GM06990 (cell line): ENCODE data around the gene CARM1.
"Not testable (repeated sequence)": the region's sequence is repeated elsewhere in the genome, so short reads cannot be mapped to it uniquely, and the experiment has no call there.

Experiments
- DNase-seq: peaks from one replicate; pipeline ENCODE4 v3.0.0-alpha.2; 2011; ENCODE audit not compliant: insufficient read length; ENCODE audit errors: extremely low read depth
- H3K27me3 ChIP-seq: replicated peaks from 2 replicates; pipeline ENCODE4 v1.6.0; 2011; ENCODE audit warnings: low read length; ENCODE audit not compliant: control insufficient read depth, insufficient read depth
- H3K36me3 ChIP-seq: 2 replicates; pipeline ENCODE4 v1.5.1; 2011; ENCODE audit warnings: low read length; ENCODE audit not compliant: control insufficient read depth, insufficient read depth
- H3K4me3 ChIP-seq: replicated peaks from 2 replicates; pipeline ENCODE4 v1.5.1; 2011; ENCODE audit warnings: low read depth, mild to moderate bottlenecking, control low read depth, low read length
- TF ChIP-seq, protein P1 (sequence below): IDR thresholded peaks from 2 replicates; pipeline ENCODE4 v1.5.1; 2011; ENCODE audit warnings: low read length, control low read depth, mild to moderate bottlenecking, inconsistent platforms; ENCODE audit not compliant: insufficient read depth, poor library complexity, severe bottlenecking

The CARM1 gene

DNA sequence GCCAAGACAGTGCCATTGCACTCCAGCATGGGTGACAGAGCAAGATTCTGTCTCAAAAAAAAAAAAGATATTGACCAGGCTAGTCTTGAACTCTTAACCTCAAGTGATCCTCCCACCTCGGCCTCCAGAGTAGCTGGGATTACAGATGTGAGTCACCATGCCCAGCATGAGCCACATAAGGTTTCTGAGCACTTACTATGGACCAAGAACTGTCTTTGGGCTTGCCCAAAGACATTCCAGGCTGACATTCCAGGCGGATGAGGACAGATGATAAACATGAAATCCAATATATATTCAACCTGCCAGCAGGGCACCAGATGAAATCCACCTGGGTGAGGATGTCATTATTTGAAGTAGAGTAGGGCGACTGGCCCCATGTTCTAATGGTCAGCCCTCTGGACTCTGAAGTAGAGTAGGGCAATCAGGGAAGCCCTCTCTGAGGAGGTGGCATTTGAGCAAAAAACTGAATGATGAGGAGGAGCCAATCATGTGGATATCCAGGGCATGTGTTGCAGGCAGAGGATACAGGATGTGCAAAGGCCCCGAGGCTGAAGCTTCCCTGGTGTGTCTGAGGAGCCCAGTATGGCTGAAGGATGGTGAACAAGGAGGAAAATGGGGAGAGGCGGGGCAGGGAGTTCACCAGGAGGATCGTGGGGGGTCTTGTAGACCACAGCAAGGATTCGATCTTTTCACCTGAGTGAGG lies 19.1 kb upstream of the CARM1 start:
- Histone ChIP-seq H3K36me3 (no peaks in the 10 kb centered on the region), H3K27me3 (no peaks in the 10 kb centered on the region), H3K4me3 (no peak overlapping the region)
- TF ChIP-seq, protein P1, sequence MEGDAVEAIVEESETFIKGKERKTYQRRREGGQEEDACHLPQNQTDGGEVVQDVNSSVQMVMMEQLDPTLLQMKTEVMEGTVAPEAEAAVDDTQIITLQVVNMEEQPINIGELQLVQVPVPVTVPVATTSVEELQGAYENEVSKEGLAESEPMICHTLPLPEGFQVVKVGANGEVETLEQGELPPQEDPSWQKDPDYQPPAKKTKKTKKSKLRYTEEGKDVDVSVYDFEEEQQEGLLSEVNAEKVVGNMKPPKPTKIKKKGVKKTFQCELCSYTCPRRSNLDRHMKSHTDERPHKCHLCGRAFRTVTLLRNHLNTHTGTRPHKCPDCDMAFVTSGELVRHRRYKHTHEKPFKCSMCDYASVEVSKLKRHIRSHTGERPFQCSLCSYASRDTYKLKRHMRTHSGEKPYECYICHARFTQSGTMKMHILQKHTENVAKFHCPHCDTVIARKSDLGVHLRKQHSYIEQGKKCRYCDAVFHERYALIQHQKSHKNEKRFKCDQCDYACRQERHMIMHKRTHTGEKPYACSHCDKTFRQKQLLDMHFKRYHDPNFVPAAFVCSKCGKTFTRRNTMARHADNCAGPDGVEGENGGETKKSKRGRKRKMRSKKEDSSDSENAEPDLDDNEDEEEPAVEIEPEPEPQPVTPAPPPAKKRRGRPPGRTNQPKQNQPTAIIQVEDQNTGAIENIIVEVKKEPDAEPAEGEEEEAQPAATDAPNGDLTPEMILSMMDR: no peak
- DNase-seq: no peak

DNA sequence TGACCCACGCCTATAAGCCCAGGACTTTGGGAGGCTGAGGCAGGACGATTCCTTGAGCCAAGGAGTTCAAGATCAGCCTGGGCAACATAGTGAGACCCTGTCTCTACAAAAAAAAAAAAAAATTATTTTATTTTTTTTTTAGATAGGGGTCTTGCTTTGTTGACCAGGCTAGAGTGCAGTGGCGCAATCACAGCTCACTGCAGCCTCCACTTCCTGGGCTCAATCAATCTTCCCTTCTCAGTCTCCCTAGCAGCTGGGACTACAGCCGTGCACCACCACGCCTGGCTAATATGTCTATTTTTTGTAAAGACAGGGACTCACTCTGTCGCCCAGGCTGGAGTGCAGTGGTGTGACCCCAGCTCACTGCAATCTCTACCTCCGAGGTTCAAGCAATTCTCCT lies 18.4 kb upstream of the CARM1 start:
- Histone ChIP-seq H3K27me3 (no peaks in the 10 kb centered on the region), H3K4me3 (no peak overlapping the region), H3K36me3 (no peaks in the 10 kb centered on the region)
- no peak for DNase-seq
- TF ChIP-seq, protein P1: no peak

DNA sequence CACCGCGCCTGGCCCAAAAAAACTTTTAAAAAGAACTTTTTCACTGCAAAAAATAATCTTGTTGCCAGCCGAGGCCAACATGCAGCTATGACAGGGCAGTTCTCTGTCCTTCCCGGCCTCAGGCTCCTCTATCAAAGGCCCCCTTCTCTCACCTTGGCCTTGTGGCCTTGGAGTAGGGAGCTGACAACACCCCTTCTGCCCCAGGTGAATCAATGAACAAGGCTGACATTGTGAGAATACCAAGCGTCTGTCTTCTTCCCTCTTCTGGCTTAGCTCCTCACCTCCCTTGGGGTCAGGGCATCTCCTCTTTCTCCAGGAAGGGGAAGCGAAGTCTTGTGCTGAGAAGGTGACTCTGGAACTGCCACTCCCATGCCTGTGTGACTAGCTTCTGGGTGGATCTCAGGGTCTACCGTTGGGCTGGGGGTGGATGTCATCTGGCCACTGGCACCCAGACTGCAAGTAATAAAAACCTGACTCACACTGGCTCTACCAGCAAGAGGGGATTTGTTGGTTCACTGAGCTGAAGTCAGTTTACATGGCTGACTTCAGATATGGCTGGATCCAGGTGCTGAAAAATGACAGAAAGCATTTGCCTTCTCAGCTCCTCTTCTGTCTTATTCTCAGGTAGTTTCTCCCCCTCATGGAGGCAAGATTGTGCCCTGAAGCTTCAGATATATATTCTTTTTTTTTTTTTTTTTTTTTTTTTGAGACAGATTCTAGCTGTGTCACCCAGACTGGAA lies 16.8 kb upstream of the CARM1 start:
- no peak for DNase-seq
- Histone ChIP-seq H3K27me3 (no peaks in the 10 kb centered on the region), H3K36me3 (no peaks in the 10 kb centered on the region), H3K4me3 (no peak overlapping the region)
- TF ChIP-seq, protein P1: no peak

DNA sequence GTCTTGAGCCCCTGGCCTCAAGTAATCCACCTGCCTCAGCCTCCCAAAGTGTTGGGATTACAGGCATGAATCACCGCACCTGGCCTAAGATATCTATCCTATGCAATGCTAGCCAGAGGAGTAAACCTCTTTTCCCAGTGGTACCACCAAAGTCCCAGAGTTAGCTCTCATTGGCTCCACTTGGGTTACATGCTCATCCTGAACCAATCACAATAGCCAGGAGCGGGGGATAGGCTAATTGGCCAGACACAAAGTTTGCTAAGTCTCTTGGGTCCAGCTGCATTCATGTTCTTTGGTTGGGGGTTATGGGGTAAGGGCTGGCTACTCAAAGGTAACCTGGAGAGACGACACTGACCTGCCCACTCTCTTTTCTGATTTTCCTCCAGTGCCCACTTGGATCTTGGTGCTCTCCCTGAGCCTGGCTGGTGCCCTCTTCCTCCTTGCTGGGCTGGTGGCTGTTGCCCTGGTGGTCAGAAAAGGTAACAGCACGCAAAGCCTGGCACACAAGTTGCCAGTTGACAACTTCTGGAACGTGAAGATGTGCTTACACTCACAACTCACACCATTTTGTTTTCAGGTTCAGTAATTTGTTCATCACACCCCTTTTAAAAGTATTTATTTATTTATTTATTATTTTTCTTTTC lies 15.4 kb upstream of the CARM1 start:
- H3K4me3 ChIP-seq: no peak overlapping the region
- TF ChIP-seq, protein P1: peak; percentile 66
- DNase-seq: no peak
- H3K27me3 ChIP-seq: no peaks in the 10 kb centered on the region
- H3K36me3 ChIP-seq: no peaks in the 10 kb centered on the region

DNA sequence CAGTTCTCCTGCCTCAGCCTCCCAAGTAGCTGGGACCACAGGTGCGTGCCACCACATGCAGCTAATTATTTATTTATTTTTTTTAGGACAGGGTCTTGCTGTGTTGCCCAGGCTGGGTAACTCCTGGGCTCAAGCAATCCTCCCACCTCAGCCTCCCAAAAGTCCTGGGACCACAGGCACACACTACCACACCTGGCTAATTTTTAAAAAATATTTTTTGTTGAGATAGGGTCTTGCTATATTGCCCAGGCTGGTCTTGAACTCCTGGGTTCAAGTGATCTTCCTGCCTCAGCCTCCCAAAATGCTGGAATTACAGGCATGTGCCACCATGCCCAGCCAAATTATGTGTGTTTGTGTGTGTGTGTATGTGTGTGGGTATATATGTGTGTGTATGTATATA lies 14.5 kb upstream of the CARM1 start:
- H3K27me3 ChIP-seq, H3K4me3 ChIP-seq, DNase-seq, H3K36me3 ChIP-seq: not testable (repeated sequence)

DNA sequence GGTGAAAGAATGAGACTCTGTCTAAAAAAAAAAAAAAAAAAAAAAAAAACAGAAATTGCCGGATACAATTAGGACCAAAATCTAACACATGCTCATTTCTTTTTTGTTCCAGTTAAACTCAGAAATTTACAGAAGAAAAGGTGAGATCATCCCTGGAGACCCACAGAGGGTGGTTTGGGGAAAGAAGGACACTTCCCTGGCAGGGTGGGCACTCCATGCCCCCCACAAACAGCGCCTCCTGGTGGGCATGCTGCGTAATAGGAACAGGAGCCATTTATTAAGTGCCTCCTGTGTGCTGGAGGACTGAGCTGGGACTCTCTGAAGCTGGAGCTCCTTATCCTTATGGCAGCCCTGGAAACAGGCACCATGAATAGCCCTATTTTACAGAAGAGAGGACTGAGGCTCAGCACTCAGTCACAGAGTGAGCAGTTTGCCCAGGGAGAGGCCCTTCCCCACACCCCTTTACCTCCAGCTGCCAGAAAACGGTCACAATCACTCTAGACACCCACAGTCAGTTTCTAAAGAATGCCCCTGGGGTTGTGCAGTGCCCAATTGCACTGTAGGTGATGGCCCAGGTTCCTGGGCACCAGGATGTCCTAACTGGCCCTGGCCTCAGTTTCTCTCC lies 13.0 kb upstream of the CARM1 start:
- no peak for DNase-seq
- TF ChIP-seq, protein P1: peak; percentile 94
- Histone ChIP-seq H3K27me3 (no peaks in the 10 kb centered on the region), H3K36me3 (no peaks in the 10 kb centered on the region), H3K4me3 (no peak overlapping the region)
